Measurements from ENCODE around the gene PANK1.

- no peak for TF ChIP-seq GATA2 (IDR thresholded peaks at IDR 0.05; ENCODE audit: low read depth, low read length)
- TF ChIP-seq GATA3 (IDR thresholded peaks at IDR 0.05; ENCODE audit: low read depth, low read length): no peak
These were observed 52.5 kb downstream of the PANK1 start for GRCh38 chr10:89592539-89592938.

All from SH-SY5Y (cell line).